GM19455 (cell line): ENCODE results near the gene TECPR2.

Source experiments
- ATAC-seq: cut with Tn5 transposase; IDR thresholded peaks from one replicate; pipeline ENCODE4 v1.9.1; 2021; ENCODE audit not compliant: unreplicated experiment

The TECPR2 gene

GRCh38 chr14:102374264-102374663 lies 11.5 kb downstream of the TECPR2 start:
- ATAC-seq = no peak

GRCh38 chr14:102375119-102375518 lies 12.4 kb downstream of the TECPR2 start:
- ATAC-seq = no peak

- no peak for ATAC-seq
Measured at GRCh38 chr14:102377696-102378095, 15.0 kb downstream of the TECPR2 start.

GRCh38 chr14:102378830-102379229 lies 16.1 kb downstream of the TECPR2 start:
- no peak for ATAC-seq

- ATAC-seq = no peak
Measured at GRCh38 chr14:102387086-102387485, 24.3 kb downstream of the TECPR2 start.

GRCh38 chr14:102389246-102389645 lies 26.5 kb downstream of the TECPR2 start:
- no peak for ATAC-seq

- no peak for ATAC-seq
Measured at GRCh38 chr14:102390064-102390855, 27.5 kb downstream of the TECPR2 start.

GRCh38 chr14:102392506-102392905 lies 29.8 kb downstream of the TECPR2 start:
- no peak for ATAC-seq

- ATAC-seq = no peak
Measured at GRCh38 chr14:102394717-102395375, 32.1 kb downstream of the TECPR2 start.

- no peak for ATAC-seq
Measured at GRCh38 chr14:102396521-102396920, 33.8 kb downstream of the TECPR2 start.

- ATAC-seq = no peak
Measured at GRCh38 chr14:102403028-102403427, 40.3 kb downstream of the TECPR2 start.

- no peak for ATAC-seq
Measured at GRCh38 chr14:102407258-102407657, 44.5 kb downstream of the TECPR2 start.

GRCh38 chr14:102408724-102409123 lies 46.0 kb downstream of the TECPR2 start:
- ATAC-seq = no peak

- ATAC-seq = no peak
Measured at GRCh38 chr14:102415671-102416070, 52.9 kb downstream of the TECPR2 start.

- ATAC-seq = no peak
Measured at GRCh38 chr14:102417001-102417431, 54.3 kb downstream of the TECPR2 start.

- no peak for ATAC-seq
Measured at GRCh38 chr14:102417646-102418045, 54.9 kb downstream of the TECPR2 start.

- no peak for ATAC-seq
Measured at GRCh38 chr14:102418169-102418852, 55.6 kb downstream of the TECPR2 start.

- no peak for ATAC-seq
Measured at GRCh38 chr14:102418853-102419240, 56.1 kb downstream of the TECPR2 start.

GRCh38 chr14:102419276-102419675 lies 56.5 kb downstream of the TECPR2 start:
- ATAC-seq = no peak

- no peak for ATAC-seq
Measured at GRCh38 chr14:102419716-102420115, 57.0 kb downstream of the TECPR2 start.

- no peak for ATAC-seq
Measured at GRCh38 chr14:102421411-102422057, 58.8 kb downstream of the TECPR2 start.
